Activated naive CD4-positive, alpha-beta T cell treated with anti-CD3 and anti-CD28 coated beads, Interleukin-2, amount 50 U/mL, for 24 hours (primary cell): ENCODE measurements around the gene AUTS2.

Experiments
- H3K27ac Mint-ChIP-seq: one replicate; pipeline ENCODE4 v1.8.0; 2021; ENCODE audit warnings: mild to moderate bottlenecking, mixed read lengths
- H3K27me3 Mint-ChIP-seq: one replicate; pipeline ENCODE4 v1.8.0; 2021; ENCODE audit warnings: mixed read lengths
- H3K36me3 Mint-ChIP-seq: one replicate; pipeline ENCODE4 v1.8.0; 2021; ENCODE audit warnings: mixed read lengths
- H3K4me1 Mint-ChIP-seq: one replicate; pipeline ENCODE4 v1.8.0; 2021; ENCODE audit warnings: mixed read lengths
- H3K4me3 Mint-ChIP-seq: one replicate; pipeline ENCODE4 v1.8.0; 2021; ENCODE audit warnings: mild to moderate bottlenecking, mixed read lengths
- H3K9me3 Mint-ChIP-seq: one replicate; pipeline ENCODE4 v1.8.0; 2021; ENCODE audit warnings: mixed read lengths

The AUTS2 gene

DNA sequence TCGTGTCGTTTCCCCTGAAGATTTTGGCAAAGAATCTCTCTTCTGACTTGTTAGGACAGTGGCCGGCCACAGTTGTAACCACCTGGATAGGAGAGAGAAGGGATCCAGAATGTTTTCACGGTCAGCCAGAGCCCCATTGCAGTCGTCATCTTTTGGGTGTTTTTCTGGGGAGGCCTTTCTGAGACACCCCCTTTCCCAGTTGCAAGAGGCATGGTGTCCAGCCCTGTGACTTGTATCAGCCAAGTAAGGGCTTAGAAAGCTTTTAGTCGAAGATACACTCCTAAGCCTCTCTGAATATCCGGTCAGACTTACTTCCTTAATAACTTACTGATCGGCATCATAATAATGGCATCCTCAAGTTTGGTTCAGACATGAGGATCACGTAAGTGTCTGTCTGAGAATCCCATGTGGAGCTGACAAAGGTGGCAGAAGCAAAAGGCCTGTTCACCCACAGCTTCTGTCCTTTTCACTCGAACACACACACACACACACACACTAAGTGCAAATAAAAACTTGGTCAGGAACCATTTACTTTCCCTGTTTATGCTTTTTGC is 1098.0 kb downstream of the AUTS2 start:
- Mint-ChIP-seq H3K4me3 (no peak overlapping the region), H3K4me1 (peaks cover 14% of the 10 kb centered on the region), H3K36me3 (no peaks in the 10 kb centered on the region), H3K9me3 (no peaks in the 10 kb centered on the region), H3K27ac (no peak overlapping the region), H3K27me3 (peaks cover 39% of the 10 kb centered on the region)

DNA sequence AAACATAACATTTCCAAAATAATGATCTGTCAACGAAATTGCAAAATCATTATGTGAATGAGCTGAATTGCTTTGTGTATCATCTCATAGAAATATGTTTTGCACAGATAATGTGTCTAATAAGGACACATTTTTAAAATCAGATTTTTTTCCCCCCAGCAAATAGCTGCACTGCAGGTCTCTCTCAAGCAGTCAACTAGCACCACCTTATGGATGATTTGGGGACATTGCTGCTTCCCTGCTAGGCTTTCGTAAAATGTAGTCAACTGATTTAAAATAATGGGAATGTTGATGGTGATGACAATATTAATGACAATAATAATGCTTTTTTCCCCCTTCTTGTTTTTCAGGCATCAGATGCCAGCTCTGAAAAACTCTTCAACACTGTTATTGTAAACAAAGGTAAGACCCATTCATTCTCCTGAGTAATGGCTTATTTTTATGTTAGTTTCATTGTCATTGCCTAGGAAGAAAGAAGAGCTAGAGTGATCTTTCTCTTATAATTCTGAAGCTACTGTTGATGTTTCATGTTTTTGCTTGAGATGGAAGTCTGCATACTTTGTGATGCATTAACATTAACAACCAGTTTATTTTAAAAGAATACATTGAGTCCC is 1100.1 kb downstream of the AUTS2 start:
- peaks cover 11% of the 10 kb centered on the region for H3K4me1 Mint-ChIP-seq
- no peaks in the 10 kb centered on the region for H3K36me3 Mint-ChIP-seq
- H3K27ac Mint-ChIP-seq, result no peak overlapping the region
- peaks cover 31% of the 10 kb centered on the region for H3K27me3 Mint-ChIP-seq
- no peaks in the 10 kb centered on the region for H3K9me3 Mint-ChIP-seq
- no peak overlapping the region for H3K4me3 Mint-ChIP-seq

DNA sequence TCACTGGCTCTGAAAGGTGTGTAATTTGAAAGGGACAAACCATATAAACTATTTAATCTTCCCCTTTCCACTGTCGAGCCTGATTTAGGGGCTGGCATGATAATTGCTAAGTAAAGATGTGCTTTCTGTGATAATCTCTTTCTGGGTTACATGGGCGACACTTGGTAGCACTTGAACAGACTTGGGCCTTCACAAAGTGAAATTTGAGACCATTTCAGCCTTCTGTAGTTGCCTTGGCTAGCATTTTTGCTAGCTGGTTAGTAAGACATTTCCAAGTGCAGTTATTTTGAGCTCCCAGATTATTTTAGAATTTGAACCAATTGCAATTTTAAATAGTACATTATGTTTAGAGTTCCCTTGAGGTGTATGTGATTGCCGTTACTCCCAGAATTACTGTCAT is 1101.0 kb downstream of the AUTS2 start:
- H3K4me1 Mint-ChIP-seq, result peaks cover 10% of the 10 kb centered on the region
- H3K36me3 Mint-ChIP-seq, result no peaks in the 10 kb centered on the region
- H3K4me3 Mint-ChIP-seq, result no peak overlapping the region
- peaks cover 31% of the 10 kb centered on the region for H3K27me3 Mint-ChIP-seq
- H3K27ac Mint-ChIP-seq, result no peak overlapping the region
- H3K9me3 Mint-ChIP-seq, result no peaks in the 10 kb centered on the region

DNA sequence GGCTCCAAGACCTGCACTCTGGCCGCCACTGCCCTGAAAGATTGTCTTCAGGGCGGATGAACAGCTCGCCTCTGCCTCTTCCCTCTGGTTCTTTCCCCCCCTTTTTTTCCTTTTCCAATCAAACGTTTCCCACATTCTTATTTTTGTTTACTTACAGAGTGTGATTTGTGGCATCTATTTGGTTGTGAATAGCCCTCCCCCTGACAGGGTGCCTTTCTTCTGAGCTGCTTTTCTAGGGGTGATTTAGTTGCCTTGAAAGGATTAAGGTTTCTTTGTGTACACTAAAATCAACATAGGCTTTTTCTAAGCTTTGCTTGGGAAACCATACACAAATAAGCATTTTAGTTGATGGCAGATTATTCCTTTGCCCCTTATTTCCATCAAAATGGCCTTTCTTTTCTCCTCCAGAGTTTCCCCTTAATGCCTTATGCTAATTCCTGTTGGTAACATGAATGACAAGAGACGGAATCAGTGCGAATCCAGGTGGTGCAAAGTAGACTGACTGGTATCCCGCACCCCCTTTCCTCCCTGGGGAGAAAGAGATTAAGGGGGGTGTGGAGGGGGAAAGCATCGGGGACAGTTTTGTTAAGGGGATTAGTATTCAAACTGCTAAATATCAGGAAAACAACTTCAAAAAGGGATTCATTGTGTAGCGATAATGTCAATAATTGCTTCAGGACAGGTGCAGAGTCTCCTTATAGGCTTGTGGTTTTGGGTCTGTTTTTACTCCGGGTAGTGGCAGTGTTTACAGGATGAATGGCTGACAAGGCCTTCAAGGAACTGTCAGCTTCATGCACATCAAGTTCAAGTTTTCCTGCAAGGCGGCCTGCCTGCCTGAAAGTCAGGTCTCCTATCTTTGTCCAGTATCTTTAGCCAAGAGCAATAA is 1102.0 kb downstream of the AUTS2 start:
- Mint-ChIP-seq H3K4me1 (peaks cover 10% of the 10 kb centered on the region), H3K27ac (no peak overlapping the region), H3K9me3 (no peaks in the 10 kb centered on the region), H3K4me3 (no peak overlapping the region), H3K36me3 (no peaks in the 10 kb centered on the region), H3K27me3 (peaks cover 29% of the 10 kb centered on the region)

DNA sequence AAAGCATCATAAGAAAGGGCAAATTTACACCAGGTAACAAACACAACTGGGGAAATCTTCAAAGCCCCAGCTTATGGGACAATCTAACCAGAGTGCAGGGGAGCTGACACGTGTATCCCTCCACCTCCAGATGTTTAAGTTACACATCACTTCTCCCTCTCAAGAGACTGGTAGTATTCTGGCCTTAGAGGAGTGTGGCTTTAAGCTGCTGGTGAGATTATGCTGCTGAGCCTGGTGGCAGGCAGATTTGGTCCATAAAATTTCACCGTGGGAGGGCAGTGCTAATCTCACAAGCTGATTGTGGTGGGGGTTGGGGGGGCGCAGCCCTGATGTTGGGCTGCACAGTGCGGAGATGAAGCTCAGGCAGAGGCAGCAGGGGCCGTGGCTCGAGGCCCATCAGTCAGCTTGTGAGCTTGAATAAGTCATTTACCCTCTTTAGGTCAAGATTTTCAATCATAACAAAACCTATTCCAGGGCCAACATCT is 1102.7 kb downstream of the AUTS2 start:
- H3K36me3 Mint-ChIP-seq, result no peaks in the 10 kb centered on the region
- H3K27me3 Mint-ChIP-seq, result peaks cover 24% of the 10 kb centered on the region
- H3K4me3 Mint-ChIP-seq, result no peak overlapping the region
- peaks cover 3% of the 10 kb centered on the region for H3K4me1 Mint-ChIP-seq
- no peaks in the 10 kb centered on the region for H3K9me3 Mint-ChIP-seq
- H3K27ac Mint-ChIP-seq, result no peak overlapping the region

DNA sequence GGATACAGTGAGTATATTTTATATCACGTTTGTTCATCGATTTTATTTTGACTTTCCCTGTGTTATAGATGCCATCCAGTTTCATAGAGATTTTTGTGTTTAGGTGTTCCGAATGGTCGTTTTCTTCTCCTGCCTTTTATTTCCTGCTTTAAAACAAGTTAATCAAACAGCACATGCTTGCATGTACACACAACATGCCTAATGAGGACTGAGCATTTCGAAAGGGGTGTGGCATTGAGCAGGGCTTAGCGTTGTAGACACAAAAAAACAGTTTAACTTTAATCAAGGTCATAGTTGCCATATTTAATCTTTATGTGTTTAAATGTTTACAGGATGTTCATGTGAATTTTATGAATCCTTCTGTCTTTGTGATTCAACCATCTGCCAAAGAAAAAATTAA is 1103.2 kb downstream of the AUTS2 start:
- H3K4me3 Mint-ChIP-seq, result no peak overlapping the region
- no peak overlapping the region for H3K27ac Mint-ChIP-seq
- H3K27me3 Mint-ChIP-seq, result peaks cover 22% of the 10 kb centered on the region
- H3K36me3 Mint-ChIP-seq, result no peaks in the 10 kb centered on the region
- no peaks in the 10 kb centered on the region for H3K9me3 Mint-ChIP-seq
- no peaks in the 10 kb centered on the region for H3K4me1 Mint-ChIP-seq

DNA sequence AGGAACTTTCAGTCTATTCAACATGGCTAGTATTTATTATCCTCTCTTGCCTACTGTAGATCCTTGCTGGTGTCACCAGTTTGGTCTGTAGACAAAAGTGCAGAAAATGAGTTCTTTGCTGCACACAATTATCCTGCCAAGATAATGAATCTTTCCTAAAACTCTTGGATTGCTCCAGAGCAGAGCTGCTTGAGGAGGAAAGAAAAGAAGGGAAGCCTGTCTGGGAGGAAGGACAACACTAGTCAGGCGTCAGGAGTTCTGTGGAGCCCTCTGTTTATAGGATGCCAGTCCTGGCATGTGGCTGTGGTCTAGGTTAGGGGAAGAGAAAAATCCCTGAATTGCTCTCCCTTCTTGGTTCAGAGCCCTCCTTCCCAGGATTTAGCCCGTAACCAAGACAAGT is 1103.7 kb downstream of the AUTS2 start:
- Mint-ChIP-seq H3K9me3 (no peaks in the 10 kb centered on the region), H3K27me3 (peaks cover 17% of the 10 kb centered on the region), H3K36me3 (no peaks in the 10 kb centered on the region), H3K27ac (no peak overlapping the region), H3K4me1 (no peaks in the 10 kb centered on the region), H3K4me3 (no peak overlapping the region)

DNA sequence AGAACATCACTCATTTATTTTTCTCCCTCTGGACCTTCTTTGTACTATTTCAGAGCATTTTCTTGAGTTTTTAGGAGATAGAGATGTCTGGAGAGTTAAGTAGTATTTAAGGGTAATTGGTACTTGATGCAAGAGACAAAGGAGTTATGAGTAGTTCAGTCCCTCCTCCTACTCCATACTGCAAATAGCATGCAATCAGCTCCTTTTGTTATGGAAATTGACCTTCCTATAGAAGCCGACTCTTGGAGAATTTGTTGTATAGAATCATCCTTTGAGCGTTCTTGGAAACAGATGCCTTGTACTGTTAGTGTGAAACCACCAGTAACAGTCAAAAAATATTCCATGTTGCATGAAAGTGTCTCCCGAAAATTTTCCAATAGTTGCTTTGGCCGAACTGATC is 1105.5 kb downstream of the AUTS2 start:
- peaks cover 1% of the 10 kb centered on the region for H3K27me3 Mint-ChIP-seq
- H3K4me3 Mint-ChIP-seq, result no peak overlapping the region
- H3K27ac Mint-ChIP-seq, result no peak overlapping the region
- H3K36me3 Mint-ChIP-seq, result no peaks in the 10 kb centered on the region
- no peaks in the 10 kb centered on the region for H3K4me1 Mint-ChIP-seq
- no peaks in the 10 kb centered on the region for H3K9me3 Mint-ChIP-seq

DNA sequence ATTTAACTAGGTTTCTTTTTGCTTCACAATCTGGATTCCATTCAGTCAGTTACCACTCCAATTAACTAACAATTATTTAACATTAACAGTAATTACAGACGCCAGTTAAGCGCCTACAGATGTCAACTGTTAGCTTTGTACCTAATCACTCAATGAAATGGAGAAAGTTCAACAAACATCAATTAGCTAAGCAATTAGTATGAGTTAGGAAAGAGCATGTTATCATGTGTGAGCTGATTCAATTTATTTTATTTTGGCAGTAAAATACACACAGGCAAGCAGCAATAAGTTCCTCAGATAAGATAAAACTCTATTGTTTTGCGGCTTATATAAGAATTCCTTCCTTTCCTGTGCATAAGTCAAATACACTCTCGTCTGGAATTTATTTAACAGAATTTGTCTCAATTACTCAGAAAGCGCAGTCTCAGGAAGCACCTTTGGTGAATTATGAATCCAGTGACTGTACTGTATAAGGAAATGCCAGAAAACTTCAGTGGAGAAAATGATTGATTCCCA is 1106.6 kb downstream of the AUTS2 start:
- no peak overlapping the region for H3K27ac Mint-ChIP-seq

DNA sequence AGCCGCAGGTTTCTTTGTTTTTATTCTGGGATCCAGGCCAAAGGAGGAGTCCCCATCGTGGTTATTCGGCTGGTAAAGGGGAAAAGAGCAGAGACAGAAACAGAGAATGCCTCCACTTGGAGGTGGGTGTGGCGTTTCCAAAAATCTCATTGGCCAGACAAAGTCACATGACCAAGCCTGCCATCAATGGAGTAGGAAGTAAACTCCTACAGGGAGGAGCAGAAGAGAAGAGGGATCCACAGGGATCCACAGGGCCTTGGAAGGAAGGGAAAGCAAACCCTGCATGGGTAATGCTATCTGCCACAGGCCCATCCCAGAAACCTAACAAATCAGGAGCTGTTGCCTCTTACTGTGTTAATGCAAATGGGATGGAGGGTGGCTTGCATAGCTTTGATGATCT is 1107.9 kb downstream of the AUTS2 start:
- H3K36me3 Mint-ChIP-seq, result no peaks in the 10 kb centered on the region
- H3K27me3 Mint-ChIP-seq, result no peaks in the 10 kb centered on the region
- H3K9me3 Mint-ChIP-seq, result no peaks in the 10 kb centered on the region
- H3K4me1 Mint-ChIP-seq, result no peaks in the 10 kb centered on the region
- H3K4me3 Mint-ChIP-seq, result no peak overlapping the region
- H3K27ac Mint-ChIP-seq, result no peak overlapping the region

More for the DNA sequence above, 1106.6 kb downstream of the AUTS2 start:
- Mint-ChIP-seq H3K36me3 (no peaks in the 10 kb centered on the region), H3K4me1 (no peaks in the 10 kb centered on the region), H3K27me3 (no peaks in the 10 kb centered on the region), H3K4me3 (no peak overlapping the region), H3K9me3 (no peaks in the 10 kb centered on the region)

DNA sequence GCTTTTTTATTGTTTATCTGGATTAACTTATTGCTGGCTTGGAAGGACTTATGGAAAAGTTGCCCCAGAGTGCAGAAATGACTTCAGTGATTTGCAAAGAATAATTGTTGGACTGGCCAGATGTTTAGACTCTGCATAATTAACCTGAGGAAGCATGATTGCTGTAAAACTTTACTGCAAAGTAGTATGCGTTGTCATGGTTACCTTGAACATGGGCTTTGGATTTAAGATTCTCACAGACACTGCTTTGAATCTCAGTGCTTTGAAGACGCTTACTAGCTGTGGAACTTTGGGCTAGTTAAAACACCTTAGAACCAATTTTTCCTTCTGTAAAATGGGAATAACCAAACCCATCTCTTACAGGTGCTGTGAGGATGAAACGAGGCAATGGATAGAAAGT is 1108.4 kb downstream of the AUTS2 start:
- H3K27ac Mint-ChIP-seq, result no peak overlapping the region
- H3K9me3 Mint-ChIP-seq, result no peaks in the 10 kb centered on the region
- H3K36me3 Mint-ChIP-seq, result no peaks in the 10 kb centered on the region
- H3K4me3 Mint-ChIP-seq, result no peak overlapping the region
- H3K27me3 Mint-ChIP-seq, result no peaks in the 10 kb centered on the region
- H3K4me1 Mint-ChIP-seq, result no peaks in the 10 kb centered on the region

DNA sequence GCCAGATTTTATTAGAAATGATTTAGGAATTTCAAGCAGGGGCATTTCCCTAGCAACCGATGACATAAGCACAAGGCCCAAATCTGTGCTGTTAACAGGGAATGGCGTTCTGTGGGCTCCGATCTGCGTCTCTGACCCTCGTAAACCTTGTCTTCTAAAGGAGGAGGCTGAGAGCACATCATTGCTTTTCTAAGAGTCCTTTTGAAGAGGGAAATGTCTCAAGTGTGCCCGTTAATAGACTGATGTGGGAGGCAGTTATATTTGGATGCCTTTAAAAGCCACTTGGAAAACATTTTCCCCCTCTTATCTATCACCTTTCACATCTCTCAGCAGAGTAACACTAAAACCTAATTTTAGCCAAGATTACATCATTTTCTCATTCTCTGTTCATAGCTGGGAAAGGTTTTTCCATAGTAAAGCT is 1109.6 kb downstream of the AUTS2 start:
- no peaks in the 10 kb centered on the region for H3K27me3 Mint-ChIP-seq
- H3K4me1 Mint-ChIP-seq, result no peaks in the 10 kb centered on the region
- H3K4me3 Mint-ChIP-seq, result no peak overlapping the region
- H3K36me3 Mint-ChIP-seq, result no peaks in the 10 kb centered on the region
- no peak overlapping the region for H3K27ac Mint-ChIP-seq
- no peaks in the 10 kb centered on the region for H3K9me3 Mint-ChIP-seq

DNA sequence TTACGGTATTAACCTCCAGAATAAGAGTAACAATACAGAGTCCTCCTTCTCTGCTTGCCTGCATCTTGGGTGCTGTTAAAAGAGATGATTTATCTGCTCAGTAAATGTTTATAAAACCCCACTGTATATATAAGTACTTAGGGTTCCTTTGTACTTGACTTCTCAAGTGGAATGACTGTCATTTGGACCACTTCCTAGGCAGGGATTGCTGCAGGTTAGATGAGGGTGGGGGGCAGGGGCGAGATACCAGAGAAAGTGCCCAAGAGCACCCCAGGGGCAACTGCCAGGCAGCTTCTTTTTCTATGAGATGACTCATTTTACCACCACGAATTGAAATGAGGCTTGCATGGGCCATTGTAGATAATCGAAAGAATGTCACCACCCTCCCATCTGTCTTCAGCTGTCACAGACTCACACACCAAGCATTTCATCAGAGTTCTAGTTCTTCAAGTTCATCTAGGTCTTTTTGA is 1111.8 kb downstream of the AUTS2 start:
- H3K4me3 Mint-ChIP-seq, result no peak overlapping the region
- no peaks in the 10 kb centered on the region for H3K27me3 Mint-ChIP-seq
- no peaks in the 10 kb centered on the region for H3K4me1 Mint-ChIP-seq
- H3K36me3 Mint-ChIP-seq, result no peaks in the 10 kb centered on the region
- no peaks in the 10 kb centered on the region for H3K9me3 Mint-ChIP-seq
- no peak overlapping the region for H3K27ac Mint-ChIP-seq

DNA sequence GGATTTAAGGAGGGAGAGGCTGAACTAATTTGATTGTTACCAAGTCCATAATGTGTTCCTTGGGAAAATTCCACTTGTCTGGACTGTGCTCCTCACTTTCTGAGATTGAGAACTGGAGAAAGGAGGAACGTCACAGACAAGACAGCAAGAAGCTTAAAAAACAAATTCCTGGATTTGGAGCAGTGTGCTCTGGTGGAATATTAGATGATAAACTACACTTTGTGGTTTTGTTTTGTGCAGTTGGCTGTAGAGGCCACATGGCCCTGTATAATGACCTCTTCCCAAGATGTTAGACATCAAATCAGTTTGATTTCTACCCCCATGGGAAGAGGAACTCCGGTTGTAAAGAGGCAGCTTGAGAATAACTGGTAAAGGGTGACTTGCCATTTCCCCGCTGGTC is 1112.4 kb downstream of the AUTS2 start:
- Mint-ChIP-seq H3K9me3 (no peaks in the 10 kb centered on the region), H3K27me3 (no peaks in the 10 kb centered on the region), H3K4me1 (no peaks in the 10 kb centered on the region), H3K4me3 (no peak overlapping the region), H3K36me3 (no peaks in the 10 kb centered on the region), H3K27ac (no peak overlapping the region)

DNA sequence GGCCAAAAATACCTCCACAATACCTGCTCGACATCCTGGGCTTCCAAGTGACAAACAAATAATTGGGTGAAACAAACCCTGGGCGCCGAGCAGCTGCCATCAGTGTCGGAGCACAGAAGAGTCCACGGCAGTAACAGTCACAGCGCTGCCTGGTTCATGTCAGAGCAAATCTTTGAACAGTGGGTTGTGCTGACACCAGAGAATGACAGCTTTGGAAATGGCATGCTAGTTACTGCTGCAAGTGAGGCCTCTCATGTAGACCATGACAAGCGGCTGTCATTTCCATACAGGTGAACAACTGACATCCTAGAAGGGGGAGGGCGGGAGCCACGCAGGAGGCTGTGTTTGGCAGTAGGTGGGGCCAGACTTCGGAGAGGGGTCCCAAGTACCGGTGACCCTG is 1113.2 kb downstream of the AUTS2 start:
- Mint-ChIP-seq H3K4me3 (no peak overlapping the region), H3K4me1 (no peaks in the 10 kb centered on the region), H3K27ac (no peak overlapping the region), H3K9me3 (no peaks in the 10 kb centered on the region), H3K27me3 (no peaks in the 10 kb centered on the region), H3K36me3 (no peaks in the 10 kb centered on the region)

DNA sequence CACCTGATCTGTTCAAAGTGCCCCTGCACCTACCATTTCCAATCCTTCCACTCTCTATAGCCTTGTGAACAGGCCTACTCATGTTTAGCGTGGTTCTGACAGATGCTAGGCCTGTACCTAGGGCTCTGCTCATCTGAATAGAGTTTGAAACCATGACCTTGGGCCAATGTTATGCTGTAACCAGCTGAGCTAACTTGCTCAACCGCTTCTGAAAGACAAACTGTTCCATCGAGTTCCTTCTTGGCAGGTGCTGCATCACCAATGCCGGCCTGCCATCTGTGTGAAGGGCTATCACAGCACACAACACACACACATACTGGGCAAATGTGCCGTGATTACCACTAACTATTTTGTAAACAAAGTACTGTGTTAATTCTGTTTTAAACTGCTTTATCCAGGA is 1114.7 kb downstream of the AUTS2 start:
- Mint-ChIP-seq H3K27ac (no peak overlapping the region), H3K27me3 (no peaks in the 10 kb centered on the region), H3K9me3 (no peaks in the 10 kb centered on the region), H3K4me3 (no peak overlapping the region), H3K4me1 (no peaks in the 10 kb centered on the region), H3K36me3 (no peaks in the 10 kb centered on the region)
